ENCODE measurements around the gene TUBB2A.
"Not testable (repeated sequence)": the region's sequence is repeated elsewhere in the genome, so short reads cannot be mapped to it uniquely, and the experiment has no call there.

GRCh38 chr6:3155416-3155815, 1.9 kb downstream of the TUBB2A start:
- TF ChIP-seq YY1 (IDR thresholded peaks at IDR 0.05; ENCODE audit: low read depth, low read length); POLR2AphosphoS5 (IDR thresholded peaks at IDR 0.05; ENCODE audit: low read depth, low read length); SRF (IDR thresholded peaks at IDR 0.05; ENCODE audit: low read depth, low read length); CTCF (IDR thresholded peaks at IDR 0.05; ENCODE audit: control extremely low read depth in 1 of 3, insufficient read depth in 1 of 3, low read depth in 1 of 3, low read length in 3 of 3); ZNF274 (IDR thresholded peaks at IDR 0.05; ENCODE audit: borderline replicate concordance, extremely low read depth, low read length); POLR2A (IDR thresholded peaks at IDR 0.05; ENCODE audit: control extremely low read depth in 1 of 2, low read depth in 2 of 2, low read length in 2 of 2); RFX5 (IDR thresholded peaks at IDR 0.05; ENCODE audit: borderline replicate concordance, low read depth, low read length); SIRT6 (IDR thresholded peaks at IDR 0.05; ENCODE audit: low read length); KDM1A (IDR thresholded peaks at IDR 0.05; ENCODE audit: borderline replicate concordance, low read length); EZH2 (IDR thresholded peaks at IDR 0.05; ENCODE audit: low read depth, low read length, severe bottlenecking); ASH2L (IDR thresholded peaks at IDR 0.05; ENCODE audit: low read length): not testable (repeated sequence)
